SK-N-SH (cell line): ENCODE data around the gene ANKH. TPM values are rescaled to one million over a fixed set of nuclear protein-coding genes. Genes with fewer than 3 reads are reported as not detected.

ENCODE experiments used
- CTCF ChIA-PET: fragments of 300-600, 350-600 bp; formaldehyde crosslinking; extraction: SDS; loops from one replicate; lab custom pipeline; 2021; lab: Yijun Ruan, JAX
- POLR2A ChIA-PET: fragments of 350-600 bp; sonication (Branson Sonifier 250); formaldehyde crosslinking; extraction: SDS; loops from one replicate; lab custom pipeline; 2020; ENCODE audit warnings: antibody characterized with exemption, inconsistent platforms; lab: Yijun Ruan, JAX
- DNase-seq: peaks from one replicate; pipeline ENCODE4 v3.0.0; 2012
- H2AFZ ChIP-seq: fragments of 200-600 bp; sonication (generic); 2 replicates; pipeline ENCODE4 v1.8.1; 2016; ENCODE audit warnings: antibody characterized with exemption, mild to moderate bottlenecking, low read depth
- H3F3A ChIP-seq: fragments of 200-600 bp; sonication (generic); replicated peaks from 2 replicates; pipeline ENCODE3; 2016; ENCODE audit warnings: antibody characterized with exemption, mild to moderate bottlenecking; ENCODE audit not compliant: insufficient read depth
- H3K27ac ChIP-seq, 2 experiments: fragments of 200-500 bp in 1 of 2; fragments of 200-600 bp in 1 of 2; sonication (Bioruptor generic) in 1 of 2; sonication (generic), shearing (Covaris generic) in 1 of 2; 2 replicates each; pipeline versions ENCODE4 v1.5.1 to v1.6.1; 2014 to 2016; ENCODE audit warnings: low read depth in 2 of 2, inconsistent platforms in 1 of 2, low read length in 1 of 2, mild to moderate bottlenecking in 1 of 2, mixed read lengths in 1 of 2
- H3K27me3 ChIP-seq: fragments of 200-600 bp; sonication (generic), shearing (Covaris generic); 2 replicates; pipeline ENCODE4 v1.6.1; 2016; ENCODE audit warnings: mixed run types; ENCODE audit not compliant: insufficient read depth
- H3K36me3 ChIP-seq, 2 experiments: fragments of 200-500 bp in 1 of 2; fragments of 200-600 bp in 1 of 2; sonication (Bioruptor generic) in 1 of 2; sonication (generic) in 1 of 2; replicated peaks in 1 of 2; 2 replicates each; pipeline versions ENCODE3 to v1.5.1; 2014 to 2016; ENCODE audit warnings: low read length in 1 of 2, mild to moderate bottlenecking in 1 of 2; ENCODE audit not compliant: insufficient read depth in 2 of 2, control insufficient read depth in 1 of 2
- H3K4me1 ChIP-seq, 2 experiments: fragments of 200-500 bp in 1 of 2; fragments of 200-600 bp in 1 of 2; sonication (Bioruptor generic) in 1 of 2; sonication (generic), shearing (Covaris generic) in 1 of 2; 2 replicates each; pipeline versions ENCODE4 v1.5.1 to v1.6.1; 2014 to 2016; ENCODE audit warnings: low read depth in 1 of 2, low read length in 1 of 2, mixed run types in 1 of 2; ENCODE audit not compliant: insufficient read depth in 2 of 2, control insufficient read depth in 1 of 2
- H3K4me2 ChIP-seq: fragments of 200-600 bp; sonication (generic), shearing (Covaris generic); 2 replicates; pipeline ENCODE4 v1.6.1; 2017; ENCODE audit warnings: mixed run types
- H3K4me3 ChIP-seq, 2 experiments: fragments of 200-500 bp in 1 of 2; fragments of 200-600 bp in 1 of 2; sonication (Bioruptor generic) in 1 of 2; sonication (generic), shearing (Covaris generic) in 1 of 2; 2 replicates each; pipeline versions ENCODE4 v1.5.1 to v1.8.1; 2014 to 2016; ENCODE audit warnings: low read depth in 2 of 2, inconsistent platforms in 1 of 2, low read length in 1 of 2, mild to moderate bottlenecking in 1 of 2, mixed read lengths in 1 of 2, moderate library complexity in 1 of 2
- H3K79me2 ChIP-seq: fragments of 200-600 bp; sonication (generic); 2 replicates; pipeline ENCODE4 v1.8.1; 2017; ENCODE audit warnings: mild to moderate bottlenecking; ENCODE audit not compliant: insufficient read depth
- H3K9ac ChIP-seq: fragments of 200-600 bp; sonication (generic); 2 replicates; pipeline ENCODE4 v1.6.1; 2017; ENCODE audit warnings: mixed run types
- H3K9me2 ChIP-seq: fragments of 200-600 bp; sonication (generic); 2 replicates; pipeline ENCODE4 v1.6.1; 2017; ENCODE audit warnings: mixed run types
- H3K9me3 ChIP-seq: fragments of 200-600 bp; sonication (generic); 2 replicates; pipeline ENCODE4 v1.6.1; 2017; ENCODE audit warnings: mixed run types, mild to moderate bottlenecking, moderate library complexity
- H4K20me1 ChIP-seq: fragments of 200-600 bp; sonication (generic); 2 replicates; pipeline ENCODE4 v1.6.1; 2017; ENCODE audit warnings: mild to moderate bottlenecking, mixed run types; ENCODE audit not compliant: insufficient read depth
- CHD2 ChIP-seq: fragments of 150-350 bp; IDR thresholded peaks from 2 replicates; pipeline ENCODE4 v1.6.1; 2018; ENCODE audit warnings: low read length; ENCODE audit not compliant: partially characterized antibody
- ELF1 ChIP-seq: IDR thresholded peaks from 2 replicates; pipeline ENCODE4 v1.4.0; 2012
- EP300 ChIP-seq, 2 experiments: IDR thresholded peaks; 2 replicates each; pipeline versions ENCODE4 v1.4.0 to v1.6.1; 2012; ENCODE audit warnings: borderline replicate concordance in 1 of 2, low read depth in 1 of 2, low read length in 1 of 2
- EZH2phosphoT487 ChIP-seq: fragments of 200-600 bp; sonication (generic); IDR thresholded peaks from 2 replicates; pipeline ENCODE4 v1.6.1; 2017; ENCODE audit warnings: low read depth, mixed run types, mild to moderate bottlenecking, antibody characterized with exemption, moderate library complexity, borderline replicate concordance
- FOSL2 ChIP-seq: IDR thresholded peaks from 2 replicates; pipeline ENCODE4 v1.4.0; 2012; ENCODE audit warnings: low read depth, mild to moderate bottlenecking, moderate library complexity, borderline replicate concordance
- MEF2A ChIP-seq: IDR thresholded peaks from 2 replicates; pipeline ENCODE4 v1.4.0; 2012; ENCODE audit warnings: low read depth, borderline replicate concordance
- NFIC ChIP-seq: IDR thresholded peaks from 2 replicates; pipeline ENCODE4 v1.4.0; 2012; ENCODE audit warnings: borderline replicate concordance
- NRF1 ChIP-seq: IDR thresholded peaks from 2 replicates; pipeline ENCODE4 v1.6.1; 2012; ENCODE audit warnings: low read depth, mild to moderate bottlenecking, low read length
- POLR2AphosphoS5 ChIP-seq: IDR thresholded peaks from 2 replicates; pipeline ENCODE4 v1.6.1; 2012; ENCODE audit warnings: low read depth, low read length
- RCOR1 ChIP-seq: fragments of 150-350 bp; IDR thresholded peaks from 2 replicates; pipeline ENCODE4 v1.6.1; 2017; ENCODE audit warnings: antibody characterized with exemption, low read length
- REST ChIP-seq: IDR thresholded peaks from 2 replicates; pipeline ENCODE4 v1.6.1; 2012; ENCODE audit warnings: mild to moderate bottlenecking, low read depth, low read length, moderate library complexity
- RFX5 ChIP-seq: IDR thresholded peaks from 2 replicates; pipeline ENCODE4 v1.6.1; 2012; ENCODE audit warnings: mild to moderate bottlenecking, improper control_type of control experiment, low read length
- RXRA ChIP-seq: IDR thresholded peaks from 2 replicates; pipeline ENCODE4 v1.4.0; 2012; ENCODE audit warnings: low read depth, mild to moderate bottlenecking, borderline replicate concordance
- WGBS: methylation state at CpG from one replicate; pipeline ENCODE4 v1.1.6; 2017; ENCODE audit warnings: low lambda C conversion rate; 5-methylcytosine and 5-hydroxymethylcytosine counted together
- polyA plus RNA-seq, 3 experiments: library from polyadenylated mRNA; depleted of rRNA; stranded (reverse); fragments of >200 nt; gene quantifications; 2 replicates each; pipeline ENCODE4 v1.2.3, GENCODE V29; 2012
- TF ChIP-seq, protein P1 (sequence below): IDR thresholded peaks from 2 replicates; pipeline ENCODE4 v1.4.0; 2012; ENCODE audit warnings: low read depth, borderline replicate concordance
- TF ChIP-seq, protein P2 (sequence below): IDR thresholded peaks from 2 replicates; pipeline ENCODE4 v1.4.0; 2012; ENCODE audit warnings: low read depth, borderline replicate concordance
- TF ChIP-seq, protein P3 (sequence below): fragments of 200-600 bp; sonication (generic); IDR thresholded peaks from 2 replicates; pipeline ENCODE4 v1.6.1; 2017; ENCODE audit warnings: antibody characterized with exemption, mild to moderate bottlenecking, moderate library complexity
- TF ChIP-seq, protein P4 (sequence below): IDR thresholded peaks from 2 replicates; pipeline ENCODE4; 2012

The ANKH gene
- polyA plus RNA-seq, 1 of the 3 experiments (the other 2 are of a cell fraction), result 22.0 TPM

- no peak for DNase-seq
- Histone ChIP-seq H3F3A (no peaks in the 10 kb centered on the region), H3K79me2 (no peaks in the 10 kb centered on the region; the same call in 1 of the 2 replicates), H3K9me2 (no peaks in the 10 kb centered on the region), H3K4me2 (no peak overlapping the region)
- TF ChIP-seq NFIC, result no peak
- TF ChIP-seq, protein P1, sequence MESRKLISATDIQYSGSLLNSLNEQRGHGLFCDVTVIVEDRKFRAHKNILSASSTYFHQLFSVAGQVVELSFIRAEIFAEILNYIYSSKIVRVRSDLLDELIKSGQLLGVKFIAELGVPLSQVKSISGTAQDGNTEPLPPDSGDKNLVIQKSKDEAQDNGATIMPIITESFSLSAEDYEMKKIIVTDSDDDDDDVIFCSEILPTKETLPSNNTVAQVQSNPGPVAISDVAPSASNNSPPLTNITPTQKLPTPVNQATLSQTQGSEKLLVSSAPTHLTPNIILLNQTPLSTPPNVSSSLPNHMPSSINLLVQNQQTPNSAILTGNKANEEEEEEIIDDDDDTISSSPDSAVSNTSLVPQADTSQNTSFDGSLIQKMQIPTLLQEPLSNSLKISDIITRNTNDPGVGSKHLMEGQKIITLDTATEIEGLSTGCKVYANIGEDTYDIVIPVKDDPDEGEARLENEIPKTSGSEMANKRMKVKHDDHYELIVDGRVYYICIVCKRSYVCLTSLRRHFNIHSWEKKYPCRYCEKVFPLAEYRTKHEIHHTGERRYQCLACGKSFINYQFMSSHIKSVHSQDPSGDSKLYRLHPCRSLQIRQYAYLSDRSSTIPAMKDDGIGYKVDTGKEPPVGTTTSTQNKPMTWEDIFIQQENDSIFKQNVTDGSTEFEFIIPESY, result no peak
- TF ChIP-seq RCOR1, result no peak
- no peak for TF ChIP-seq RFX5
- TF ChIP-seq, all 33 proteins: peak for 0
- no peak overlapping the region for H2AFZ ChIP-seq
- H3K4me1 ChIP-seq, result no peaks in the 10 kb centered on the region
- no peaks in the 10 kb centered on the region for H3K9me3 ChIP-seq
- WGBS, result 90% methylated on average over 4 of the region's 4 CpGs
- H3K27me3 ChIP-seq, result no peaks in the 10 kb centered on the region
- H3K27ac ChIP-seq, result no peak overlapping the region
- ChIA-PET CTCF (interaction anchor here (1.3 to 1.4 kb wide), 2 partner anchors 29 to 247 kb away, joined by 4 to 5 read pairs; no protein-coding TSS in a partner anchor), POLR2A (interaction anchor here (0.6 kb wide), 1 partner anchor 116 kb away, joined by 3 read pairs; no protein-coding TSS in a partner anchor)
- no peaks in the 10 kb centered on the region for H4K20me1 ChIP-seq
- H3K36me3 ChIP-seq, result peaks cover 0 to 15% of the 10 kb centered on the region in 2 experiments
- no peak overlapping the region for H3K4me3 ChIP-seq
- no peak overlapping the region for H3K9ac ChIP-seq
These were observed 115.1 kb downstream of the ANKH start for GRCh38 chr5:14756478-14756877.

DNA sequence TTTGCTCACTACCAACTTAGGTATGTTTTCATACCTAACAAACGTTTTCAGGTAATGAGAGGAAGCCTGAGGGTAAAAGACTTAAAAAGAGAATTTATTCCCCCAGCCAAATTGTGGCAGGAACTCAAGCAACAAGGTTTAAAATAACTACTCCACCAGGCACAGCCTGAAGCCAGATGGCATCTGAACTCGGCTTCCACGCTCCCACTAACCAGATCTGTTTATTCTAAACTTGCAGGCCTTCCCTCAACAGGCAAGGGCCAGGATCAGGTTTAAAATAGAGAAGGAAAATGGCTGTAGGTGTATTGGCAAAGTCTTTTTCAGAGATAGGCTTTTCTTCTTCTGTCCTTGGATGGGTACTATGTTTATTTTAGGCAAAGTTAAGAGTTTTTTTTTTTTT lies 117.6 kb downstream of the ANKH start:
- no peak overlapping the region for H3K4me2 ChIP-seq
- peaks cover 0 to 16% of the 10 kb centered on the region in 2 experiments for H3K36me3 ChIP-seq
- ChIA-PET POLR2A (no interaction called here), CTCF (no interaction called here)
- H3K9me3 ChIP-seq, result no peaks in the 10 kb centered on the region
- H4K20me1 ChIP-seq, result no peaks in the 10 kb centered on the region
- H2AFZ ChIP-seq, result no peak overlapping the region
- no peaks in the 10 kb centered on the region; the same call in 1 of the 2 replicates for H3K79me2 ChIP-seq
- no peaks in the 10 kb centered on the region for H3K9me2 ChIP-seq
- H3K9ac ChIP-seq, result no peak overlapping the region
- no peaks in the 10 kb centered on the region for H3F3A ChIP-seq
- no peak overlapping the region for H3K27ac ChIP-seq
- no peak overlapping the region for H3K4me3 ChIP-seq
- no peaks in the 10 kb centered on the region for H3K4me1 ChIP-seq
- H3K27me3 ChIP-seq, result no peaks in the 10 kb centered on the region
- no peak for DNase-seq
- 75% methylated on average over 3 of the region's 3 CpGs for WGBS
- TF ChIP-seq RCOR1 (no peak), ELF1 (no peak), FOSL2 (no peak), RXRA (no peak), NFIC (no peak), POLR2AphosphoS5 (no peak), NRF1 (no peak), MEF2A (no peak), EP300 (IDR thresholded peaks at IDR 0.05; ENCODE audit: borderline replicate concordance in 1 of 2, low read depth in 1 of 2, low read length in 1 of 2) (no peak), REST (no peak), CHD2 (no peak), EZH2phosphoT487 (no peak)
- TF ChIP-seq, protein P2, sequence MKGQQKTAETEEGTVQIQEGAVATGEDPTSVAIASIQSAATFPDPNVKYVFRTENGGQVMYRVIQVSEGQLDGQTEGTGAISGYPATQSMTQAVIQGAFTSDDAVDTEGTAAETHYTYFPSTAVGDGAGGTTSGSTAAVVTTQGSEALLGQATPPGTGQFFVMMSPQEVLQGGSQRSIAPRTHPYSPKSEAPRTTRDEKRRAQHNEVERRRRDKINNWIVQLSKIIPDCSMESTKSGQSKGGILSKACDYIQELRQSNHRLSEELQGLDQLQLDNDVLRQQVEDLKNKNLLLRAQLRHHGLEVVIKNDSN, result no peak
- TF ChIP-seq, protein P3, sequence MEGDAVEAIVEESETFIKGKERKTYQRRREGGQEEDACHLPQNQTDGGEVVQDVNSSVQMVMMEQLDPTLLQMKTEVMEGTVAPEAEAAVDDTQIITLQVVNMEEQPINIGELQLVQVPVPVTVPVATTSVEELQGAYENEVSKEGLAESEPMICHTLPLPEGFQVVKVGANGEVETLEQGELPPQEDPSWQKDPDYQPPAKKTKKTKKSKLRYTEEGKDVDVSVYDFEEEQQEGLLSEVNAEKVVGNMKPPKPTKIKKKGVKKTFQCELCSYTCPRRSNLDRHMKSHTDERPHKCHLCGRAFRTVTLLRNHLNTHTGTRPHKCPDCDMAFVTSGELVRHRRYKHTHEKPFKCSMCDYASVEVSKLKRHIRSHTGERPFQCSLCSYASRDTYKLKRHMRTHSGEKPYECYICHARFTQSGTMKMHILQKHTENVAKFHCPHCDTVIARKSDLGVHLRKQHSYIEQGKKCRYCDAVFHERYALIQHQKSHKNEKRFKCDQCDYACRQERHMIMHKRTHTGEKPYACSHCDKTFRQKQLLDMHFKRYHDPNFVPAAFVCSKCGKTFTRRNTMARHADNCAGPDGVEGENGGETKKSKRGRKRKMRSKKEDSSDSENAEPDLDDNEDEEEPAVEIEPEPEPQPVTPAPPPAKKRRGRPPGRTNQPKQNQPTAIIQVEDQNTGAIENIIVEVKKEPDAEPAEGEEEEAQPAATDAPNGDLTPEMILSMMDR, result no peak
- TF ChIP-seq, protein P4, sequence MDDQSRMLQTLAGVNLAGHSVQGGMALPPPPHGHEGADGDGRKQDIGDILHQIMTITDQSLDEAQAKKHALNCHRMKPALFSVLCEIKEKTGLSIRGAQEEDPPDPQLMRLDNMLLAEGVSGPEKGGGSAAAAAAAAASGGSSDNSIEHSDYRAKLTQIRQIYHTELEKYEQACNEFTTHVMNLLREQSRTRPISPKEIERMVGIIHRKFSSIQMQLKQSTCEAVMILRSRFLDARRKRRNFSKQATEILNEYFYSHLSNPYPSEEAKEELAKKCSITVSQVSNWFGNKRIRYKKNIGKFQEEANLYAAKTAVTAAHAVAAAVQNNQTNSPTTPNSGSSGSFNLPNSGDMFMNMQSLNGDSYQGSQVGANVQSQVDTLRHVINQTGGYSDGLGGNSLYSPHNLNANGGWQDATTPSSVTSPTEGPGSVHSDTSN, result no peak
